Neutrophil (primary cell): ENCODE data around the gene PLIN1.

Source experiments
- H3K27ac ChIP-seq: fragments of 200-600 bp; sonication (generic); 2 replicates; pipeline ENCODE4 v1.5.1; 2016; ENCODE audit warnings: mild to moderate bottlenecking, moderate library complexity
- H3K27me3 ChIP-seq: fragments of 200-600 bp; sonication (generic); 2 replicates; pipeline ENCODE4 v1.6.0; 2016; ENCODE audit warnings: mild to moderate bottlenecking
- H3K36me3 ChIP-seq: fragments of 200-600 bp; sonication (generic); 2 replicates; pipeline ENCODE4 v1.5.1; 2017
- H3K4me1 ChIP-seq, 2 experiments: fragments of 200-600 bp in 1 of 2; sonication (generic) in 1 of 2; 1 replicate in 1 of 2; 2 replicates in 1 of 2; pipeline versions ENCODE4 v1.5.1 to v1.6.1; 2013 to 2016; ENCODE audit warnings: low read depth in 1 of 2, low read length in 1 of 2, mild to moderate bottlenecking in 1 of 2, moderate library complexity in 1 of 2; ENCODE audit not compliant: control insufficient read depth in 1 of 2, insufficient read depth in 1 of 2
- H3K4me3 ChIP-seq, 2 experiments: fragments of 200-600 bp in 1 of 2; sonication (generic) in 1 of 2; 1 replicate in 1 of 2; 2 replicates in 1 of 2; pipeline ENCODE4 v1.5.1; 2013 to 2016; ENCODE audit warnings: low read depth in 1 of 2, low read length in 1 of 2, mild to moderate bottlenecking in 1 of 2, moderate library complexity in 1 of 2
- H3K9me3 ChIP-seq: fragments of 200-600 bp; sonication (generic); 2 replicates; pipeline ENCODE4 v1.5.1; 2016
- CTCF ChIP-seq: fragments of 200-600 bp; sonication (generic); IDR thresholded peaks from 2 replicates; pipeline ENCODE4 v1.5.1; 2016; ENCODE audit warnings: antibody characterized with exemption

PLIN1 gene

GRCh38 chr15:89621547-89621946 is 57.6 kb downstream of the PLIN1 start:
- TF ChIP-seq CTCF = no peak
- Histone ChIP-seq H3K36me3 (peaks cover 94% of the 10 kb centered on the region), H3K9me3 (no peaks in the 10 kb centered on the region), H3K4me1 (no peaks in the 10 kb centered on the region), H3K27ac (no peak overlapping the region), H3K27me3 (no peaks in the 10 kb centered on the region), H3K4me3 (no peak overlapping the region)

GRCh38 chr15:89616228-89616627 is 62.9 kb downstream of the PLIN1 start:
- H3K9me3 ChIP-seq = no peaks in the 10 kb centered on the region
- H3K4me1 ChIP-seq = no peaks in the 10 kb centered on the region
- peaks cover 71% of the 10 kb centered on the region for H3K36me3 ChIP-seq
- no peak overlapping the region for H3K27ac ChIP-seq
- TF ChIP-seq CTCF = no peak
- no peak overlapping the region for H3K4me3 ChIP-seq
- no peaks in the 10 kb centered on the region for H3K27me3 ChIP-seq

GRCh38 chr15:89615135-89615534 is 64.0 kb downstream of the PLIN1 start:
- Histone ChIP-seq H3K9me3 (no peaks in the 10 kb centered on the region), H3K4me1 (no peaks in the 10 kb centered on the region), H3K27ac (no peak overlapping the region), H3K4me3 (no peak overlapping the region), H3K36me3 (peaks cover 68% of the 10 kb centered on the region), H3K27me3 (no peaks in the 10 kb centered on the region)
- no peak for TF ChIP-seq CTCF
